Mucosa of descending colon (tissue), 3 donors: ENCODE data around the gene SH2D1B. TPM values are rescaled to one million over a fixed set of nuclear protein-coding genes. Genes with fewer than 3 reads are reported as not detected.

Experiments
- ATAC-seq: fragments of 200-7000 bp; cut with Tn5 transposase; one replicate; pipeline ENCODE4 v1.9.1; 2020; ENCODE audit warnings: mild to moderate bottlenecking, moderate library complexity
- DNase-seq, 3 donors: peaks; one replicate each; pipeline ENCODE4 v3.0.0-alpha.2; 2020
- H3K36me3 ChIP-seq: fragments of 200-600 bp; one replicate; pipeline ENCODE4 v1.8.0; 2021; ENCODE audit warnings: low read depth, mild to moderate bottlenecking
- H3K4me1 ChIP-seq: fragments of 200-600 bp; one replicate; pipeline ENCODE4 v1.8.0; 2021; ENCODE audit warnings: low read depth, mild to moderate bottlenecking
- H3K4me3 ChIP-seq: fragments of 200-600 bp; one replicate; pipeline ENCODE4 v1.8.0; 2021; ENCODE audit warnings: mild to moderate bottlenecking
- H3K9me3 ChIP-seq: fragments of 200-600 bp; one replicate; pipeline ENCODE4 v1.8.0; 2021; ENCODE audit warnings: mild to moderate bottlenecking
- intact Hi-C, 2 donors: fragments of 100-400 bp; cut with DNase I in 1 of 2; cut with micrococcal nuclease in 1 of 2; formaldehyde crosslinking; loops; one replicate each; pipeline versions ENCODE4 v1.11.0 to v1.11.1; 2022; cut with DNase I, micrococcal nuclease
- total RNA-seq, 3 donors: library from RNA; stranded (reverse); fragmentation: NEBNext Ultra II Directional in 2 of 3; extraction: Animal tissue kit (Norgen Biotek cat#: 25700) in 2 of 3; gene quantifications; one replicate each; pipeline versions ENCODE4 v1.2.1 to v1.2.4, GENCODE V29; 2021 to 2023
- TF ChIP-seq, protein P1 (sequence below): fragments of 200-600 bp; IDR thresholded peaks from one replicate; pipeline ENCODE4 v1.8.0; 2022; ENCODE audit warnings: antibody characterized with exemption, mild to moderate bottlenecking
- donor health status: DM: no; HTN: no; CAD: no; lungs with moderate emphysema.
- donor health status: DM: no; HTN: no; CAD: no.
- donor health status: DM: no; HTN: yes; CAD: no.

Gene SH2D1B
- total RNA-seq, 3 donors from 2014 or later = 0.93 to 1.3 (median 1.0) TPM

DNA sequence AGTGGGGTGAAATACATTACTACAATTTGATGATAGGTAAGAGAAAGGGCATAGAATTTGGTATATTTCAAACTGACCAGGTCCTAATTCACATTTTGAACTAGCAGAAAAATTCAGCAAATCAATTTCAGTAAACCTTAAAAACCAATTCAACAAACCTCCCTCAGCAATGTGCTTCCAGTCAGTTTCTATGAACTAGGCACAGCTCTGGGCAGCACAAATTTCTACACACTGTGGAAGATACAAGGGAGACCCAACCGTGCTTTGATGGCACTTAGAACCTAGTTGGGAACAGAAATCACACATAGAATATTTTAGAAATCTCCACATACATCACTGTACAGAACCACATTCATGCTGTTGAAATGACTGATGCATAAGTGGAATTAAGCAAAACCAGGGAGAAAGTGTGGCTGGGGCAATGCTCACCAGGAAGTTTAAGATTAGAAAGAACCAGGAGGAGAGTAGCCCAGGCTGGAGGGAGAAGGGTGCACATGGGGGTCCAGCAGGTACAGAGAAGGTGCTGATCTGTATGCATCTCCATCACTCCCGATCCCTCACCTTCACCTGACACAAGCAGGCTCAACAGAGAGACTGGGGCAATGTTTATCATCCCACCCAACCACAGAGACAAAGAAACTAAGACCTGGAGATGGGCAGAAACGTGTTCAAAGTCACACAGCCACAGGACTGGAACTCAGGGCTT lies 15.6 kb downstream of the SH2D1B start:
- intact Hi-C loops = no loop called here
- no peak for ATAC-seq
- Histone ChIP-seq H3K36me3 (no peaks in the 10 kb centered on the region), H3K4me3 (no peak overlapping the region), H3K9me3 (no peaks in the 10 kb centered on the region), H3K4me1 (no peaks in the 10 kb centered on the region)
- no peak for DNase-seq
- TF ChIP-seq, protein P1, sequence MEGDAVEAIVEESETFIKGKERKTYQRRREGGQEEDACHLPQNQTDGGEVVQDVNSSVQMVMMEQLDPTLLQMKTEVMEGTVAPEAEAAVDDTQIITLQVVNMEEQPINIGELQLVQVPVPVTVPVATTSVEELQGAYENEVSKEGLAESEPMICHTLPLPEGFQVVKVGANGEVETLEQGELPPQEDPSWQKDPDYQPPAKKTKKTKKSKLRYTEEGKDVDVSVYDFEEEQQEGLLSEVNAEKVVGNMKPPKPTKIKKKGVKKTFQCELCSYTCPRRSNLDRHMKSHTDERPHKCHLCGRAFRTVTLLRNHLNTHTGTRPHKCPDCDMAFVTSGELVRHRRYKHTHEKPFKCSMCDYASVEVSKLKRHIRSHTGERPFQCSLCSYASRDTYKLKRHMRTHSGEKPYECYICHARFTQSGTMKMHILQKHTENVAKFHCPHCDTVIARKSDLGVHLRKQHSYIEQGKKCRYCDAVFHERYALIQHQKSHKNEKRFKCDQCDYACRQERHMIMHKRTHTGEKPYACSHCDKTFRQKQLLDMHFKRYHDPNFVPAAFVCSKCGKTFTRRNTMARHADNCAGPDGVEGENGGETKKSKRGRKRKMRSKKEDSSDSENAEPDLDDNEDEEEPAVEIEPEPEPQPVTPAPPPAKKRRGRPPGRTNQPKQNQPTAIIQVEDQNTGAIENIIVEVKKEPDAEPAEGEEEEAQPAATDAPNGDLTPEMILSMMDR = no peak

DNA sequence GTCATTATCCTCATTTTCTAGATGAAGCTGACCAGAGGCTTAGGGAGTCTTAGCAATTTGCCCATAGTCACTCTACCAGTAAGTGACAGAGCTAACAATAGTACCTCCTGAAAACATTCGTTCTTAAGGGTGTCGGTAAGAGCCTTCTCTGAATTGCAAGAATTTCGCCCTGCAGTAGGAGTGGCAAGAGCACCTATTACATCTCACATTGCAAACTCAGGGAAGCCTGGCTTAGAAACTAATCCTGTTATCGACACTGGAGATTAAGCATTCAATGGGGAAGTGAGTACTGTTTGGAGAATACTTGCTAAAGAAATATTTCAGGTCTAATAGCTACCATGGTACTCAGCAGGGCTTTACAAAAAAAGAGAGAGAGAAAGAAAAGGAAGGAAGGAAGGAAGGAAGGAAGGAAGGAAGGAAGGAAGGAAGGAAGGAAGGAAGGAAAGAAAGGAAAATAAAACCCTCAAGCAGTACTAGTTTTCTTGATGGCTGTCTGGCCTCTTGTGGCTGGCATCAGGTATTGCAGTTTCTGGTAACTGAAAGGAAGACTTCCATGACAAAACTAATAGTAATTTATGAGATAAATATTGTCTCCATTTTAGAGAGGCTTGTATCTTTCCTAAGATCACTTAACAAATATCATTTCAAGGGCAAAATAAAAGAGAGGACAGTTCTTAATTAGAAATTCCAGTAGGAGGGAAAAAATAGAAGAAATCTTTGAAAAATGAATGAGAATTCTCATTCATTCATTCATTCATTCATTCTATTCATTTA lies 20.0 kb downstream of the SH2D1B start:
- DNase-seq = no peak
- peaks cover 8% of the 10 kb centered on the region for H3K4me1 ChIP-seq
- intact Hi-C loops = loop anchor here (5.0 kb wide), 2 partner anchors 35 to 335 kb away; no protein-coding TSS in a partner anchor
- H3K36me3 ChIP-seq = no peaks in the 10 kb centered on the region
- TF ChIP-seq, protein P1 = peak; percentile 51
- no peak overlapping the region for H3K4me3 ChIP-seq
- peak; percentile 54 for ATAC-seq
- H3K9me3 ChIP-seq = no peaks in the 10 kb centered on the region

DNA sequence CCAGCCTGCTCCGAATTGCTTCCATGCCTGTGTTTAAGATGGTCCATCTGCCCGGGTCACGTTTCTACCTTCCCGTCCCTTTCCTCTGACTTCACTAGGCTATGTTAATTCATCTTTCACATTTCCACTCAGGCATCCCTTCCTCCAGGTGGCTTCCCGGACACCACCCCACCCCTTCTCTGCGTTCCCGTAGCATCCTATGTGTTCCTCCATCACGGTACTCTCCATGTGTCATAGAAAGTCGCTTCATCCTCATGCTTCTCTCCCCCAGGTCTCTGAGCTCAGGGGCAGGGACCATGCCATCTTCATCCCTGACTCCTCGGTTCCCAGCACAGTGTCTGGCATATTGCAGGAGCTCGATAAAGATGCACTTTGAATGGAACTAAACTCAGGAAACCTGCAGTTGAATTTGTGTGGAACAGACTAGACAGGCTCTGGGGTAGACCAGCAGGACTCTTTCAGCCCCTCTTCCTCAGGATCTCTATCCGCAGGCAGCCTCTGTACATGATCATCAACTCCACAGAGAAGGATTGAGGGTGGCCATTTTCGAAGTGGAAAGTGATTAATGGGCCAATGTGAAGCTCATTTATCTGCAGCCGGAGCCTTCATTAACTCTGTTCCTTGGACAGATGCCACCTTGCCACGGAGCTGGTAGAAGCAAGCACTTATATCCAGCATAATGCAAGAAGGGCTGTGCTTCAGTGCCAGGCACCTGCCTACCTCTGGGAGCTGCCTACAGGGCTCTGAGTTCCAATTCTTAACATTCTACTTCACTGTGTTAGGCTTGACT lies 21.3 kb downstream of the SH2D1B start:
- Histone ChIP-seq H3K36me3 (no peaks in the 10 kb centered on the region), H3K4me3 (no peak overlapping the region), H3K9me3 (no peaks in the 10 kb centered on the region), H3K4me1 (peaks cover 16% of the 10 kb centered on the region)
- TF ChIP-seq, protein P1 = no peak
- DNase-seq = no peak
- intact Hi-C loops = loop anchor here (5.0 kb wide), 2 partner anchors 33 to 333 kb away; no protein-coding TSS in a partner anchor
- ATAC-seq = no peak

DNA sequence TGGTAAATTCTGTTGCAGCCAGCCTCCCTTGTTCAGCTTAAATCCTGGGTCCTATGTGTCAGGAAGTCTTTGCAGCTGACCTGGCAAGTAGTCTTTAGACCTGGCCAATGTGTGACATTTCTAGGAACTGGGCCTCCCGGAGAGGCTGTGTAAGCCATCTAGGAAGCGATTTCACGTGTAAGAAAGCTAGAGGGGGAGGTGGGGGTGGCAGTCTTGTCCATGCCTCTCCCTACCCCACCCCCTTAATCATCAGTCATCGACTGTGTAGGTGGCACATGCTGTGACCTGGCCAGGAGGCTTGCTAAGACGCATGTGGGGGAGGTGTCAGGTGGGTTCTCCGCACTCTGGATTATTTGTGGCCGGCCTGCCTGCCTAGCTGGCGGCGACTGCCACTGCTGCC lies 22.0 kb downstream of the SH2D1B start:
- Histone ChIP-seq H3K4me1 (peaks cover 16% of the 10 kb centered on the region), H3K4me3 (no peak overlapping the region), H3K9me3 (no peaks in the 10 kb centered on the region), H3K36me3 (no peaks in the 10 kb centered on the region)
- ATAC-seq (no peak), DNase-seq (no peak)
- intact Hi-C loops = loop anchor here (5.0 to 10.0 kb wide), 3 partner anchors 33 to 333 kb away; no protein-coding TSS in a partner anchor
- TF ChIP-seq, protein P1 = no peak

DNA sequence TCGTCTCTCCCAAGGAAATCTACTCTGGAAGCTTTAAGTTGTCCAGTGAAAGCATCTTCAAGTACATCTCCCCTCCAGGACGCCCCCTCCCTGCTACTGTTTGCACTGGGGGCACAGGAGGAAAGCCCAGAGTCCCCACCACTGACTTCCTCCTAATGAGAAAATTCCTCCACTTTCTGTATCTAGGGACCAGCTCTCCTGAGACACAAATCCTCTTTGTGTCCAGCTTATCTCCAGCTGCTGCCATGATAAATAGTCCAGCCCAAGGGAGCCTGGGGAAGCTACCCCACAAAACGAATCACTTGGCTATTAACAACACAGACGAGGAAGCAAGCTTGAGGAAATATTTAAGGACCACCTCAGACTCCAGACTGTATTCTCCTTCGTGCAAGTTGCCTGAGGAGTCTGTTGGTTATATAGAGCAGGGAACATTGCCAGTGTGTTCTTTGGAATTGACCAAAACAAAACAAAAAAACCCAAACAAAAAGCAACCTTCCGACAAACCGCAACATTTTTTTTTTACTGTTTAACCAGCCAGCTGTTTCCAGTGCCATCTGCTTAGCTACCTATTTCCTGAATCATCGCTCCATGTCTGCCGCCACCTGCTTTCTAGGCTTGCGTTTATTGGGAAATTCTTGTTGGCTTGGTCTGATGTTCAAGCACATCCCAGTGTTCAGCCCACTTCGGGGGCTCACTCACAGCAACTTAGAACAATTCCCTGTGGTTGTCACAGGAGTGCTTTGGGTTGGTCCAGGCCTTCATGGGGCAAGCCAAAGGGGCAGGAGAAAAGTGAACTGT lies 22.7 kb downstream of the SH2D1B start:
- TF ChIP-seq, protein P1 = no peak
- Histone ChIP-seq H3K4me1 (peaks cover 18% of the 10 kb centered on the region), H3K9me3 (no peaks in the 10 kb centered on the region), H3K36me3 (no peaks in the 10 kb centered on the region), H3K4me3 (no peak overlapping the region)
- peak; percentile 67 for ATAC-seq
- intact Hi-C loops = loop anchor here in 1 of 2 donors (10.0 kb wide), 1 partner anchor 104 kb away; no protein-coding TSS in a partner anchor
- DNase-seq = peak in 1 of 3 donors; percentile 57
